ENCODE results near the gene TRAF6.
"Not testable (repeated sequence)": the region's sequence is repeated elsewhere in the genome, so short reads cannot be mapped to it uniquely, and the experiment has no call there.

TRAF6 gene, protein sequence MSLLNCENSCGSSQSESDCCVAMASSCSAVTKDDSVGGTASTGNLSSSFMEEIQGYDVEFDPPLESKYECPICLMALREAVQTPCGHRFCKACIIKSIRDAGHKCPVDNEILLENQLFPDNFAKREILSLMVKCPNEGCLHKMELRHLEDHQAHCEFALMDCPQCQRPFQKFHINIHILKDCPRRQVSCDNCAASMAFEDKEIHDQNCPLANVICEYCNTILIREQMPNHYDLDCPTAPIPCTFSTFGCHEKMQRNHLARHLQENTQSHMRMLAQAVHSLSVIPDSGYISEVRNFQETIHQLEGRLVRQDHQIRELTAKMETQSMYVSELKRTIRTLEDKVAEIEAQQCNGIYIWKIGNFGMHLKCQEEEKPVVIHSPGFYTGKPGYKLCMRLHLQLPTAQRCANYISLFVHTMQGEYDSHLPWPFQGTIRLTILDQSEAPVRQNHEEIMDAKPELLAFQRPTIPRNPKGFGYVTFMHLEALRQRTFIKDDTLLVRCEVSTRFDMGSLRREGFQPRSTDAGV

DNA sequence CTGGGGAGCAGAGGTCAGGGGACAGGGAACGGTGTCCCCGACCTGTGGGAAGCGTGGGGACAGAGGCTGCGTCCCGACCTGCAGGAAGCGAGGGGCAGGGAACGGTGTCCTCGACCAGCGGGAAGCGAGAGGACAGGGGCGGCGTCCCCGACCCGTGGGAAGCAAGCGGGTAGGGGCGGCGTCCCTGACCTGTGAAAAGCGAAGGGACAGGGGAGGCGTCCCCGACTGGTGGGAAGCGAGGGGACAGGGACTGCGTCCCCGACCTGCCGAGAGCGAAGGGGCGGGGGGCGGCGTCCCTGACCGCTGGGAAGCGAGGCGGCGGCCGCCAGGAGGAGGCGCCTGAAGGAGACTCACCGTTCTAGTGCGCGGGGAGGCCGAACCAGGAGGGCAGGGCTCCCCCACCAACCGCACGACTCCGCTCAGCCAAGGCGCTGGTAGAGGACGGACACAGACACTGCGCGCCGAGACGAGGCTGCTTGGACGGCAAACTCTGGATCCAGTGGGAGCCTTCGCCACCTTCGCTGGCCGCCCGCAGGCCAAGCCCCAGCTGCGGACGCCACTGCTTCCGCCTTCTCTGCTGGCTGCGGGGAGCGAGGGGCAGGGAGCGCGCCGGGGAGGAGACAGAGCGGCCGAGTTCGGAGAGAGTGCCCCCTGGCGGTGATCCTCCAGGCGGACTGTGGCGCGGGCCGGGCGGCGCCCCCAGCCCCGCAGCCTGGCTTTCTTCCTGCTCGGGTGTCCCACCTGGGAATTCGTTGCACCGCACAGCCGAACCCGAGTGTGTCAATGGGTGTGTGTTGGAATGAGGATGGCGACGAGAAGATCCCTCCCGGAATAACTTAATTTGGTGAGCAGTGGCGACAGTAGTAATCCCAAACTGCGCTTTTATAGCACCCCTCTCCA, at the start of gene TRAF6:
Gene TRAF6 (minus strand): TSS at position 579 of the 900 bp plus-strand sequence. CDS start 8,757 bp downstream, outside the sequence.
- DNase-seq: peak; percentile 79 to 91 (median 86)

DNA sequence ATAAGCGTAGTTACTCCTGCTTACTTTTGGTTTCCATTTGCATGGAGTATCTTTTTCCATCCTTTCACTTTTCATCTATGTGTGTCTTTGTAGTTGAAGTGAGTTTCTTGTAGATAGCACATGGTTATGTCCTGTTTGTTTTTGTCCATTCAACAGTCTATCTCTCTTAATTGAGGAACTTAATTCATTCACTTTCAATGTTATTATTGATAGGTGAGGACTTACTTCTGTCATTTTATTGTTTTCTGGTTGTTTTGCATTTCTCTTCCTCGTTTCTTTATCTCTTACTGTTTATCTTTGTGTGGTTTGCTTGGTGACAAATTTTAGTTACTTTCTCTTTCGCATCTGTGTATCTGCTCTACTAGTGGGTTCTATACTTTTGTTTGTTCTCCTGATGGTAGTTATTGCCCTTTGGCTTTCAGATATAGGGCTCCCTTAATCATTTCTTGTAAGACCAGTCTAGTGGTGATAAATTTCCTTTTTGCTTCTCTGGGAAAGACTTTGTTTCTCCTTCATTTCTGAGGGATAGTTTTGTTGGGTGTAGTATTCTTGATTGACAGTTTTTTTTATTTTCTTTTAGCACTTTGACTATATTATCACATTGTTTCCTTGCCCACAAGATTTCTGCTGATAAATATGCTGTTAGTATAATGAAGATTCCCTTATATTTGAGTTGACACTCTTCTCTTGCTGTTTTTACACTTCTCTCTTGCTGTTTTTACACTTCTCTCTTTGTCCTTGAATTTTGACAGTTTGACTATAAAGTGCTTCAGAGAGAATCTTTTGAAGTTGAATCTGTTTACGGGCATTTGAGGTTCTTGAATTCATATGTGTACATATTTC, 48.7 kb upstream of the TRAF6 start:
- DNase-seq: no peak

DNA sequence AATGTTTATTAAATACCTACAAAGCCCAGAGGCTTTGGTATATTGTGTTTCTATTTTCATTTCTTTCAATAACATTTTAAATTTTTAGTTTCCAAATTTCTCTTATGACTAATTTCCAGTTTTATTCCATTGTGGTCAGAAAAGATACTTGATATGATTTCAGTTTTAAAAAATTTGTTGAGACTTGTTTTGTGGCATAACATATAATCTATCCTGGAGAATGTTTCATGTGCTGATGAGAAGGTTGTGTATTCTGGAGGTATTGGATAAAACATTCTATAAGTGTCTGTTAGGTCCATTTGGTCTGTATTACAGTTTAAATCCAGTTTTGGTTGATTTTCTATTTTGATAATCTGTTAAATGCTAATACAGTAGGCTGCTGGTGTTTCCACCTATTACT, 47.9 kb upstream of the TRAF6 start:
- no peak for DNase-seq

DNA sequence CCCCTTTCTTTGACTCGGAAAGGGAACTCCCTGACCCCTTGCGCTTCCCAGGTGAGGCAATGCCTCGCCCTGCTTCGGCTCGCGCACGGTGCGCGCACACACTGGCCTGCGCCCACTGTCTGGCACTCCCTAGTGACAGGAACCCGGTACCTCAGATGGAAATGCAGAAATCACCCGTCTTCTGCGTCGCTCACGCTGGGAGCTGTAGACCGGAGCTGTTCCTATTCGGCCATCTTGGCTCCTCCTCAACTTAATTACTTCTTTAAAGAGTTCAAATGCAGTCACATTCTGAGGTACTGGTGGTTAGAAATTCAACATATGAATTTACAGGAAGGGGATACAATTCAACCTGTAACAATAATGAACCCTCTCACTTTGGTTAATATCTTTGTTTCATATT, 47.3 kb upstream of the TRAF6 start:
- DNase-seq: not testable (repeated sequence)

DNA sequence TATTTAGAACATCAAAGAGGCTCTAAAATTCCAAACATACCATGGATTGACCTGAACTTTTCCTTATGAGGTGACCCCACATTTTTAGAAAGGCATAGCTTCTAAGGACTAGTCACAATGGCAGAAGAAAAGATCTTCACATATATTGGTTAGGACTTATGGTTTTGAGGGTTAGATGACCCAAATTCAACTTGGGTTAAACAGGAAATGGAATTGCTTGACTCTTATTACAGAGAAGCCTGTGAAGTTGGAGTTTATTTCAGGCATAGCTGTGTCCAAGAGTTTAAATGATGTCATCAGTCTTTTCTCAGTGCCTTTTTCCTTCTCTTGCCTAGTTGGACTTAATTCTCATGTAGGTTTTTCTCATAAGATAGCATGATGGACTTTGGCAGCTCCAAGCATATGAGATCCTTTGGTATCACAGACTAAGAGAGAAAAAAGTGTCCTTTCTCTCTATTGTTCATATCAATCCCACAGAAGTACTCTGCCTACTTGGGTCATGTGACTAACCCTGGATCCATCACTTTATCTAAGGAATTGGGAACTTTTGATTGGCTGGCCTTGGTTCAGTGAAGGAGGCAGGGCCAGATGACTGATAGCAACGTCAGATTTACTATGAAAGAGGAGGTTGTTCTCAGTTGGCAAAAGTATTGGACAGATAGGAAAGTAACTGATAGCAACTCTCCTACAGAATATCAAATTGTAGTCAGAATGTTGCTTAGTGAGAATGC, 40.5 kb upstream of the TRAF6 start:
- no peak for DNase-seq

DNA sequence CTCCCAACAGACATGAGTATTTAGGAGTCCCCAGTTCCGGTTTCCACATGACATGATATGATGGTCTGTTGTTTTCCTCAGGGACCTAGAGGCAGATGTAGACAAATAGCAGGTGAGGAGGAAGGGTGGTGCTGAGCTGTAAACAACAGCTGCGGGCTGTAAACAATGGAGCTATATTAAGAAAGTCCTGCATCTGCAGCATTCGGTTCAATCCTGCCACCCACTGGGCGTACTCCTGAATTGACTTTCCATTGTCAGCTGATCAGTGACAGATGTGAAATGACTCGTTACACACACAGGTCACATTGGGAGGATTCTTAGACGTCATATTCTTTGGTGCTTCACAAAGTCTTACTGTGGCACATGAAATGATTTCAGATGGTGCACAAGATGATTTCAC, 30.9 kb upstream of the TRAF6 start:
- no peak for DNase-seq

DNA sequence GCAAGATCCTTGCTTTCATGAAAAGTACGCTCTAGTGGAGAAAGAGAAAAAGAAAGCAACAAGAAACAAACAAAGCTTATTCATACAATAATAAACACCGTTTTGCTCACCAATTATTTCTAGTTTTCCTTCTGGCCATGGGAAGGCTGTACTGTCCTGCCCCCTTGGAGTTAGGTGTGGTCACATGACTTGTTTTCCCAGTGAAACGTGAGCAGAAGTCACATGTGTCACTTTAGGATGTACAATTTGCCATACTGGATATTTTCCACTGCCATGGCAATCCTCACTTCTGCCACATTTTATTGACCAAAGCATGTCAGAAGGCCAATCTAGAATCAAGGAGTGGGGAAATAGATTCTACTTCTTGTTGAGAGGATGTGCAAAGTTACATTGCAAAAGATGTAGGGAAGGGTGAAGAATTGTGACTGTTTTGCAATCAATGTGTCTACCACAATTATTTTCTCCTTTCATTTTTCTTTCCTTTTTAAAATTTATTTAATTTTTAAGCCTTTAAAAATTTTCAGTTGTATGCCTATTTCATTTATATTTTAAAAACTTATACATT, 24.3 kb upstream of the TRAF6 start:
- DNase-seq: no peak

DNA sequence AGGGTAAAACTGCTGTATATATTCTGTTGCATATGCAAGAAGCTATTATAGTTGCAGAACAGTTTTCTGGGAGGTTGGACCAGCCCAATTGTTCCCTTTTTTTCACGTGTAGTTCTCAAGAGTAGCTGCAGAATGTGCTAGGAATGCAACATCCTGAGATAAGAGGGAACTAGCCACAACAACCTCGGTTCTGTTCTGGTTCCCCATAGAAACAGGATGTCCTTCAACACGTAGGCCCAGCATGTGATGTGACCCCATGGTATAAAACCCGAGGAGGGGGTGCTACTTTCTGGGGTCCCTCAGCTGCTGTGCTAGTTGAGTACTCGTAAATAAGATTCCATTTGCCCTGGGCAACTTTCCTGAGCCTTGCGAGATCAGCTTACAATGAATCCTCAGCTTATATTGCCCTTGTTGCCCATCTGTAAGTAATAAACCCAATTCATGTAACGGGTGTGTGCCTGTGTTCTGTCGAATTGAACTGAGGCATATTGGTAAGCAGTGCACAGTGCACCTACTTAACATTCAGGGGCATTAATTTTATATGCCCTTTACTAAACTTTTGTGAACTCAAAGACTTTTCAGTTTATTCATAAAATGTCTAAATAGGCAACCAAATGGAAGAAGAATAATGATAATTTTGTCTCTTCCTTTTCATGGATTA, 23.0 kb upstream of the TRAF6 start:
- DNase-seq: no peak

DNA sequence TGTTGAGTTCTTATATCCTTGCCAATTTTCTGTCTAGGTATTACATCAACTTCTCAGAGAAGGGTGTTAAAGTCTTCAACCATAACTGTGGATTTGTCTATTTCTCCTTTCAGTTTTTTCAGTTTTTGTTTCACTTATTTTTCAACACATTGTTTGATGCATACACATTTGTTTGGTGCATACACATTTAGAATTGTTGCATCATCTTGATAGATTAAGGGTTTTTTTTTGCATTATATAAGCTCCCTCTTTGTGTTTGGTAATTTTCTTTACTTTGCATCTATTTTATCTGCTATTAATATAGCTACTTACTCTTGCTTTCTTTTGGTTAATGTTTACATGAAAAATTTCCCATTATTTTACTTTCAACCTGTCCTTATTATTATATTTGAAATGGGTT, 20.8 kb upstream of the TRAF6 start:
- no peak for DNase-seq

DNA sequence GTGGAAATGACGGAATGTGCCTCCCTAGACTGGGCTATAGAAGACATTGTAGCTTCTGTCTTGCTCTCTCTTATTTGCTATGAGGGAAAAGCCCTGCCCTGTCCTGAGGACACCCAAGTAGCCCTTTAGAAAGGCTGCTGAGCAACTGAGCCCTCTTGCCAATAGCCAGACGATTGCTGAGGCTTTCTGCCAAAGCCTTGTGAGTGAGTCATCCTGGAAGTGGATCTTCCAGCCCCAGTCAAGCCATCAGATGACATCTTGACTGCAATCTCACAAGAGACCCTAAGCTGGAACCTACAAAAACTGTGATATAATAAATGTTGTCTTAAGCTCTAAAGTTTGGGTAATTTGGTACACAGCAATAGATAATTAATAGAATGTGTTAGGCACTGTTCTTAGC, 3.9 kb upstream of the TRAF6 start:
- no peak for DNase-seq

DNA sequence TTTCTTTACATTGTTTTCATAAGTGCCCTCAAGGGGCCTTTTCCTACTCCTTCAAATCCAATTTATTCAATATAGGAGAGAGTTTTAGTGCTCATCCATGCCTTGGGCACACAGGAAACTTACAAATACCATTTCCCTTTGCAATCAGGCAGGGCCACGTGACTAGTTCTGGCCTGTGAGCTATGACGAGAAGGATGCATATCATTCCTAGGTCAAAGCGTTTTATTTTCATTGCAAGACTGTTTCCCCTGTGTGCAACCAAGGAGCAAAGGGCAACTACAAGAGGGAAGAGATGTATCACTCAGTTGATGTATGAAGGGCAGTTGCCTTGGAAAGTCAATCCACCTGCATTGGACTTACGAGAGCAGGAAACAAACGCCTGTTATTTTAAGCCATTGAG, 1.9 kb upstream of the TRAF6 start:
- DNase-seq: no peak

DNA sequence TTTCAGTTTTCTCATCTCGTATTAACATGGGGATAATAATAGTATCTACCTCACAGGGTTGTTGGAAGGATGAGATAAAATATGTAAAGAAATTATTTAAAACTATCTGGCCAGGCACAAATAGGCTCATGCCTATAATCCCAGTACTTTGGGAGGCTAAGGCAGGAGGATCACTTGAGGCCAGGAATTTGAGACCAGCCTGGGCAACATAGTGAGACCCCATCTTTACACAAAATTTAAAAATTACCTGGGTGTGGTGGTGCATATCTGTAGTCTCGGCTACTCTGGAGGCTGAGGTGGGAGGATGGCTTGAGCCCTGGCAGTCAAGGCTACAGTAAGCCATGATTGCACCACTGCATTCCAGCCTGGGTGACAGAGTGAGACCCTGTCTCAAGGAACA, 990 bp upstream of the TRAF6 start:
- DNase-seq: not testable (repeated sequence)

DNA sequence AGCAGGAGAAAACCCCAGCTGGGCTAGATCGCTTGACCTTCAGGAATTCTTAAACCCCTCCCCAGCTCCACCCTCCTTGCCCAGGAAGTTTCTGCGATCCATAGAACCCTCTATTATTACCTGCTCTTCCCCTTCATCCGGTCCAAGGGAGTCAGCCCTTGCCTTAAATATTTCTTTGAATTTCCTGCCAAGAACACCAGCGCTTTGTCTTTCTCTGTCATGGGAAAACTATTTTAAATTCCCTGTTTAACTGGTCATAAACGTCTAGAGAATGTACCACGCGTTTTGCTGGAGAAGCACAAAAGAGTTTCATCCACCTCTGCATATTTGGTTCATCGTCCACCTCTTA, 496 bp upstream of the TRAF6 start:
- DNase-seq: no peak

DNA sequence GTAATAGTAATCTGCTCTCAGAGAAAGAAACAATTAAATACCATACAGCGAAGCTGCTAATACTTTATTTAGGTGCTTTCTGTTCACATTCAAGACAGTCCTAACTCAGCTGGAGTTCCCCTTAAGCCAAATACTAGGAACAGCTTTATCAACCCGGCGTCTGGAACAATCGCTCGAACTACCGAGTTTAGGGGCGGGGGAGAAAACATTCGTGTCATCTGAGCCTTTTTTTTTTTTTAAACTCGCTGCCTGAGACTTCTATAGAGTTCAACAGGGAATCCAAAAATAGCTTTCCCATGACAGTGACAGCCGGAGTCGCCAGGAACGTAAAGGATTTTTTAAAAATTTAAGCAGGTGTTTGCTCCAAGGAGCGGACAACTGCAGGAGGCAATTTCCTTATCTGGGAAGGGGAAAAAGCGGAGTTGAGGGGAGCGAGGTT, 852 bp downstream of the TRAF6 start:
- no peak for DNase-seq

DNA sequence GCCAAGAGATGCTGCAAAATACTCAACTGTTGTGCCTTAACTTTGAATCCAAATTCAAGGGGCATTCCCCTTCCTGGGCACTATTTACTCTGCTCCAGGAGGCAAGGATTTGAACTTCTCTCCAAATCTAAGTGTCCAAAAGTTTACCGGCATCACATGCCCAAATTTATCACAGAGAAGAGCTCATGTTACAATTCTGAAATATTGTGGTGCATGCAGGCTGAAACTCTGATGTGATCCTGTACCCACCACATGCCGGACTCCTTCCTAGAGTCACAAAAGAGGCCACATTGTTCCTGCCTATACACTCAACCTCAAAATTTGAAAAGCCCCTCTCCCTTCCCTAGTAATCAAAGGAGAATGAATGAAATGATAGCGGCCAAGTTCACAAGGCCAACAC, 1.3 kb downstream of the TRAF6 start:
- DNase-seq: no peak

DNA sequence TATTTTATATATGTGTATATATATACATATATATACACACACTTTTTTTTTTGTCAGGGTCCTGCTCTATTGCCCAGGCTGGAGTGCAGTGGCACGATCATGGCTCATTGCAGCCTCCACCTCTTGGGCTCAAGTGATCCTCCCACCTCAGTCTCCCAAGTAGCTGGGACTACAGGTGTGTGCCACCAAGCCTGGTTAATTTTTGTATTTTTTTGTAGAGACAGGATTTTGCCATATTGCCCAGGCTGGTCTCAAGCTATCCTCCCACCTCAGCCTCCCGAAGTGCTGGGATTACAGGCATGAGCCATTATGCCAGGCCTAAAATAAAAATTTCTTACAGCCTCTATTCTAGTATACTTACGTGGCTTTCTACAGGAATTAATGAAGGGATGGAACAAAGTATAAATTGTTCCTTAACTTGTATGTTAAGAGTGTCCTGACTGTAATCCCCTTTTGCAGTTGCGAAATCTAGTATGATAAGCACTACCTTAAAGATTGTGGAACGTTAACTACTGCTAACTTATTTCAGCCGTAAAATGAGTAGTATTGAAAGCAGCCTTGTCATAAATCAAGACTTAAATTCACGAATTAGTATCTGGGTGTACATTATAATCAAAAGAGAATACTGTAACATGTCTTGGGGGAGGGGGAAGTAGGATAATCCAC, 2.1 kb downstream of the TRAF6 start:
- DNase-seq: no peak

DNA sequence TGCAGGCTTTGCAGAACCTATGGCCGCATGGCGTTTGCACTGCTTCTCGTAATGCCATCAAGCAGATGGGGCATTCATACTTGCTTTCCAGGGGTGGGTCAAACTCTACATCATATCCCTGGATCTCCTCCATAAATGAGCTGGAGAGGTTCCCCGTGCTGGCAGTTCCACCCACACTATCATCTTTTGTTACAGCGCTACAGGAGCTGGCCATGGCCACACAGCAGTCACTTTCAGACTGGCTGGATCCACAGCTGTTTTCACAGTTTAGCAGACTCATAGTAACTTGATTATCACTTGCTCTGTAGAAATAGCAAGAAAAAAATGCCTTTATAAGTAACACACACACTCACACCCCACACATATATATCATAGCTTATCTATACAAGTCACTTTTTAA, 8.8 kb downstream of the TRAF6 start:
- no peak for DNase-seq

DNA sequence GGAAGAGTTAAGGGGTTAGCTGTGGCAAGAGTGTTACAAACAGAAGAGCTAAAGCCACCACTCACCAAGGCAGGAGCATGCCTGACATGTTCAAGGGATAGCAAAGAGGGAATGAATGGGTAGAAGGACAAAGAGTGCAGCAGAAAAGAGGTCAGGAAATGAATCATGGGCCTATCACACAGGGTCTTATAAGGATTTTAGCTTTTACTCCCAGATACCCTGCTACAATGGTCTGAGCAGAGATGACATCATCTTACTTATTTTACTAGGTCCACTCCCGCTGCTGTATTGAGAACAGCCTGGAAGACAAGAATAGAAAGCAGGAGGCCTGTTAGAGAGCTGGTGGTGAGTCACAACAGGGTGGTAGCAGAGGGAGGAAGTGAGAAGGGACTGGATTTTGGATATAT, 9.8 kb downstream of the TRAF6 start:
- DNase-seq: no peak

DNA sequence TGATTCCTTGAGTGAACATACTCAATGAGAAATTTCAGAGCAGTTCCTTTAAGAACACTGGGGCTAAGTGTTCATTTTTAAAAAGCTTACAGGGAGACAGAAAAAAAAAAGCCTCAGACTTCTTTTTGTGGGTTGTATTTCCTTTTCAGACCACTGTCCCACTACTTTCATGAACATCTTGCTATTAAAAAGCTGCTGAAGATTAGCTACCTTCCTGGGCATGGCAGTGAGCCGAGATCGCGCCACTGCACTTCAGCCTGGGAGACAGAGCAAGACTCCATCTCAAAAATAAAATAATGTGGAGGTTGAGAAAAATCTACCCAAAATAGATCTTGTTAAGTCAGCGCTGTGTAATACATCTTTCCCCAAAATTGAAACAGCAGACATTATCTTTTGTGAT, 10.8 kb downstream of the TRAF6 start:
- DNase-seq: no peak

DNA sequence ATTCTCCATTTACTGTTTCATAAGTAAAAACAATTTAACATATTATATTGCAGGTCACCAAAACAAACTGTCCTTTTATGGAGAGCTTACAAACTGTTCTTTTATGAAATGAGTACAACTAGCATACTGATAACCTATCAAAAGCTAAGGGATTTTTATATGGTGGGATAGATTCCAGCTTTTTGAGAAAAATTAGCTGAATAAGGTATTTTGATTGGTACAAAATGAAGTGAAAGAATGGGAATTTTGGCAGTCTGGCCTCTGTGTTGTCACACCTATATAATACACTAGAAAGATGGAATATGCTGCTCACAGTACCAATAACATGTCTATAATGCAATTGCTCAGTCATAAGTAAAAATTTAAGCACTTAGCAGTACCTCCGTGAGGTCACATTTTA, 11.4 kb downstream of the TRAF6 start:
- no peak for DNase-seq

DNA sequence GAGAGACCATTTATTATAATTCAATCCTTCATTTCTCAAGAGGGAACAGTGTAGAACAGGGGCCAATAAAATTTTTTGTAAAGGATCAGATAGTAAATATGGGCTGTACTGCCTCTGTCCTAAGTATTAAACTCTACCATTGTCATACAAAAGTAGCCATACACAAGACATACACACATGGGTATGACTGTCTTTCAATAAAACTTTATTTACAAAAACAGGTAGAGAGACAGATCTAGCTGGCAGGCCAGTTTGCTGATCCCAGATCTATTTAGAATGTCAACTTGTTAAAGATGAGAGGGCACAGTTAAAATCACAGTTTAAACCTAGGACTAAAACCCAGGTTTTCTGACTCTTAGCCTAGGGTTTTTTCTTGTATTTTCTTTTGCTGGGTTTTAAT, 16.7 kb downstream of the TRAF6 start:
- no peak for DNase-seq
